ENCODE measurements around the gene FADS2. TPM values are rescaled to one million over a fixed set of nuclear protein-coding genes. Genes with fewer than 3 reads are reported as not detected.

Gene FADS2
- total RNA-seq, 4 donors from 2014 or later: 17.6 to 40.0 (median 33.4) TPM

DNA sequence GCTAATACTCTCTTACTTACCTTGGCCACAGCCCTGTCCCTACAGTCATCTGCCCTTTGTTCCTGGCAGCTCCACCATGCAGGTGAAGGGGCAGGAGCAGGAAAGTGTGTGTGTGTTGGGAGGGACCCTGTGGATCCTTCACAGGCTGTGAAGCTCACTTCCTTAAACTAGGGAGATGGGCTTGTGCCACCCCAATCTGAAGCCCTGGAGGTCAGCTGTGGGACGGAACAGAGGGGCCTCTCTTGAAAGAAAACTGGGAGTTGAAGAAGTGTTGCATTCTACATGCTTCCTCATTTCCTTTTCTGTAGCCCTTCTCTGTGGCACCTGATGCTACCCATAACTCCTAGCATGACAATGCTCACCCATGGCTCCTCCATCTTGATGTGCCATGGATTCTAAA, 23.0 kb upstream of the FADS2 start:
- no peak overlapping the region for H3K4me3 ChIP-seq
- H3K36me3 ChIP-seq: peaks cover 0 to 91% of the 10 kb centered on the region in 2 donors

DNA sequence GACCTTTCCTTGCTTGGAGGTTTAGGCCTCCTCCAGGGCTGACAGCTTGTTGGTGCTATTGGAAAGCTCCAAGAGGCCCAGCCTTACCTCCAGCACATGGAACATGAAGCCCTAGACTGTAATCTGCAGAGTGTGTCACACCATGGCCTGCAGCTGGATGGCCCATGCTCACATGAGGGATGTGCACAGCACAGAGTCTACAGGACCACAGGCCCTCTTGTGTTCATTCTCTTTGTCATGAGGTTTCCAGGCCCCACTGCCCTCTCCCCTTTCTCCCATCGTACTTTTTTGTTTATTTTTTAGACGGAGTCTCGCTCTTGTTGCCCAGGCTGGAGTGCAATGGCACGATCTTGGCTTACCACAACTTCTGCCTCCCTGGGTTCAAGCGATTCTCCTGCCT, 21.3 kb upstream of the FADS2 start:
- 78 to 92% methylated on average over 5 of the region's 5 CpGs for WGBS, 2 donors (ENCODE audit: low coverage in 1 of 2)
- TF ChIP-seq POLR2AphosphoS5 (IDR thresholded peaks at IDR 0.05) (no peak), EP300 (IDR thresholded peaks at IDR 0.05) (no peak), POLR2A (IDR thresholded peaks at IDR 0.05) (no peak)
- TF ChIP-seq, protein P1, sequence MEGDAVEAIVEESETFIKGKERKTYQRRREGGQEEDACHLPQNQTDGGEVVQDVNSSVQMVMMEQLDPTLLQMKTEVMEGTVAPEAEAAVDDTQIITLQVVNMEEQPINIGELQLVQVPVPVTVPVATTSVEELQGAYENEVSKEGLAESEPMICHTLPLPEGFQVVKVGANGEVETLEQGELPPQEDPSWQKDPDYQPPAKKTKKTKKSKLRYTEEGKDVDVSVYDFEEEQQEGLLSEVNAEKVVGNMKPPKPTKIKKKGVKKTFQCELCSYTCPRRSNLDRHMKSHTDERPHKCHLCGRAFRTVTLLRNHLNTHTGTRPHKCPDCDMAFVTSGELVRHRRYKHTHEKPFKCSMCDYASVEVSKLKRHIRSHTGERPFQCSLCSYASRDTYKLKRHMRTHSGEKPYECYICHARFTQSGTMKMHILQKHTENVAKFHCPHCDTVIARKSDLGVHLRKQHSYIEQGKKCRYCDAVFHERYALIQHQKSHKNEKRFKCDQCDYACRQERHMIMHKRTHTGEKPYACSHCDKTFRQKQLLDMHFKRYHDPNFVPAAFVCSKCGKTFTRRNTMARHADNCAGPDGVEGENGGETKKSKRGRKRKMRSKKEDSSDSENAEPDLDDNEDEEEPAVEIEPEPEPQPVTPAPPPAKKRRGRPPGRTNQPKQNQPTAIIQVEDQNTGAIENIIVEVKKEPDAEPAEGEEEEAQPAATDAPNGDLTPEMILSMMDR (IDR thresholded peaks at IDR 0.05): no peak

More for the DNA sequence above, 23.0 kb upstream of the FADS2 start:
- H3K27ac ChIP-seq: no peak overlapping the region
- no peaks in the 10 kb centered on the region for H3K27me3 ChIP-seq
- no peaks in the 10 kb centered on the region for H3K4me1 ChIP-seq
- no peaks in the 10 kb centered on the region for H3K9me3 ChIP-seq
- 100% methylated on average over 1 of the region's 1 CpG; no CpG with 5 or more reads in 1 of the 2 donors for WGBS, 2 donors (ENCODE audit: low coverage in 1 of 2)
- TF ChIP-seq, protein P1 (IDR thresholded peaks at IDR 0.05): no peak
- TF ChIP-seq EP300 (IDR thresholded peaks at IDR 0.05) (no peak), POLR2A (IDR thresholded peaks at IDR 0.05) (no peak), POLR2AphosphoS5 (IDR thresholded peaks at IDR 0.05) (no peak)
- ATAC-seq: no peak

DNA sequence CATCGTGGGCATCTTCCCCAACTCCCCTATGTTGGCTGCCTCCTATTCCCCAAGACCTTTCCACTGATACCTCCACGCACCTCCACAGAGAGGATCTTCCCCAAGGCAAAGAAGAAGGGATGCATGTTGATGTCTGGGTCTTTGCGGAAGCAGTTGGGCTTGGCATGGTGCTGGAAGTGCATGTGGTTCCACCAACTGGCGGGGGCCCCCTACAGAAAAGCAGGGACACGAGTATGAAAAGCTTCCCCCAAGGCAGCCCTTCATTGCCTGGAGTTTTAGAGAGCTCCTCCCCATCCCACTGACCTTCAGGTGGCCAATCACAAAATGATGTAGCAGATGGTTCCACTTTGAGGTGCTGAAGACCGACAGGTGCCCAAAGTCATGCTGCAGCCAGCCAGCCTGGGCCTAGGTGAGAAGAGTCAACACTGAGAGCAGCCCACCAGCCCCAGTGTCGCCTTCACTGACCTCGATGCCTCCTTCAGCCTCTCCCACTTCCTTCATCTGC, 17.4 kb upstream of the FADS2 start:
- H3K36me3 ChIP-seq: peaks cover 0 to 75% of the 10 kb centered on the region in 2 donors
- peaks cover 0 to 10% (median 2%) of the 10 kb centered on the region in 3 donors for H3K4me1 ChIP-seq
- H3K27me3 ChIP-seq: no peaks in the 10 kb centered on the region
- H3K27ac ChIP-seq: no peak overlapping the region
- no peak for ATAC-seq
- H3K4me3 ChIP-seq: no peak overlapping the region
- WGBS, 2 donors (ENCODE audit: low coverage in 1 of 2): 50 to 96% methylated on average over 1 to 5 of the region's 8 CpGs
- H3K9me3 ChIP-seq: no peaks in the 10 kb centered on the region
- TF ChIP-seq POLR2AphosphoS5 (IDR thresholded peaks at IDR 0.05) (no peak), EP300 (IDR thresholded peaks at IDR 0.05) (no peak)

More for the DNA sequence above, 21.3 kb upstream of the FADS2 start:
- no peak overlapping the region for H3K27ac ChIP-seq
- H3K27me3 ChIP-seq: no peaks in the 10 kb centered on the region
- H3K36me3 ChIP-seq: peaks cover 0 to 98% of the 10 kb centered on the region in 2 donors
- no peaks in the 10 kb centered on the region for H3K9me3 ChIP-seq
- no peak for ATAC-seq
- no peak overlapping the region for H3K4me3 ChIP-seq
- H3K4me1 ChIP-seq: no peaks in the 10 kb centered on the region

DNA sequence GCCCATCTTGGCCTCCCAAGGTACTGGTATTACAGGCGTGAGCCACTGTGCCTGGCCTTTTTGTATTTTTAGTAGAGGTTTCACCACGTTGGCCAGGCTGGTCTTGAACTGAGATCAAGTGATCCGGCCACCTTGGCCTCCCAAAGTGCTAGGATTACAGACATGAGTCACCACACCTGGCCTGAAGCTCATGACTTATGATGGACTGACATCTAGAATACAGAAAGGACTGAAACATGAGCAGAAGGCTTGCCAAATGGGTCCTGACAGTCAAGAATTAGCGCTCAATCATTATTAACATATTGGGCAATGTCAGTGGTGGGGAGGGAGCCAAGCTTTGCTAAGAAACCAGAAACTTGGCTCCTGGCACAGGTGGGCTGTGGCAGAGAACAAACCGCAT, 16.3 kb upstream of the FADS2 start:
- 82 to 100% methylated on average over 2 of the region's 5 CpGs for WGBS, 2 donors (ENCODE audit: low coverage in 1 of 2)

DNA sequence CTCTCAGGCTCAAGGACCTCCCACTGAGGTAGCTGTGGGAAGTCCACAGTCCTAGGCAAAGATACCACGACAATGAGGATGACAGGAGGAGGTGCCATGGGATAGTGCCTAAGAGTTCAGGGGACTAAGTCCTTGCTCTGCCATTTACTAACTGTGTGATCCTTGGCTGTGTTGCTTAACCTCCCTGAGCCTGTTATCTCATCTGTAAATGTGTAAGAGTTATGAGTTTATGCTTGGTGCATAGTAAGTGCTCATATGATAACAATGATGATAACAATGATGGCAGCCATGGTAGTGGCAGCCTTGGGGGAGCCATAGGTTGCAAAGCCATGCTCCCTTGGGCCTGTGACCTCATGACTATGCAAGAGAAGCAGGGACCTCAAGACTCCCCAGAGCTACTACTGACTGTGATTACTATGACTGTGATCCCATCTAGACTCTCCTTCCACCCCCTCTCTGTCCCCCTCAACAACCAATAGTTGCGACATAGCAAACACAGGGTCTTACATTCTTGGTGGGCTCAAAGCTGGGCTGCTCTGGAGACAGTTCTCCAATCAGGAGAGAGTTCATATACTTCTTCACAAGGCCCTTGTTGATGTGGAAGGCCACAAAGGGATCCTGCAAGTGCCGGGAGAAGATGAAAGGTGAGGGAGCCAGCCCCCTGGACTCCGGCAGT, 15.2 kb upstream of the FADS2 start:
- 75 to 100% methylated on average over 1 to 2 of the region's 4 CpGs for WGBS, 2 donors (ENCODE audit: low coverage in 1 of 2)
- no peaks in the 10 kb centered on the region for H3K9me3 ChIP-seq
- TF ChIP-seq POLR2A (IDR thresholded peaks at IDR 0.05) (no peak), POLR2AphosphoS5 (IDR thresholded peaks at IDR 0.05) (no peak), EP300 (IDR thresholded peaks at IDR 0.05) (no peak)
- TF ChIP-seq, protein P1 (IDR thresholded peaks at IDR 0.05): no peak
- H3K4me1 ChIP-seq: peaks cover 0 to 30% (median 2%) of the 10 kb centered on the region in 3 donors
- no peak overlapping the region for H3K27ac ChIP-seq
- ATAC-seq: no peak
- H3K4me3 ChIP-seq: no peak overlapping the region
- no peaks in the 10 kb centered on the region for H3K27me3 ChIP-seq
- H3K36me3 ChIP-seq: peaks cover 0 to 55% of the 10 kb centered on the region in 2 donors

More for the DNA sequence above, 16.3 kb upstream of the FADS2 start:
- Histone ChIP-seq H3K36me3 (peaks cover 0 to 66% of the 10 kb centered on the region in 2 donors), H3K9me3 (no peaks in the 10 kb centered on the region), H3K4me3 (no peak overlapping the region), H3K27me3 (no peaks in the 10 kb centered on the region), H3K4me1 (peaks cover 0 to 20% (median 2%) of the 10 kb centered on the region in 3 donors), H3K27ac (no peak overlapping the region)
- TF ChIP-seq POLR2A (IDR thresholded peaks at IDR 0.05): no peak
- no peak for TF ChIP-seq POLR2AphosphoS5 (IDR thresholded peaks at IDR 0.05)
- TF ChIP-seq EP300 (IDR thresholded peaks at IDR 0.05): no peak
- TF ChIP-seq, protein P1 (IDR thresholded peaks at IDR 0.05): no peak
- ATAC-seq: no peak
